Neutrophil (primary cell): ENCODE results near the gene TMEFF1.

Source experiments
- H3K27ac ChIP-seq: fragments of 200-600 bp; sonication (generic); 2 replicates; pipeline ENCODE4 v1.5.1; 2016; ENCODE audit warnings: mild to moderate bottlenecking, moderate library complexity
- H3K27me3 ChIP-seq: fragments of 200-600 bp; sonication (generic); 2 replicates; pipeline ENCODE4 v1.6.0; 2016; ENCODE audit warnings: mild to moderate bottlenecking
- H3K36me3 ChIP-seq: fragments of 200-600 bp; sonication (generic); 2 replicates; pipeline ENCODE4 v1.5.1; 2017
- H3K4me1 ChIP-seq, 2 experiments: fragments of 200-600 bp in 1 of 2; sonication (generic) in 1 of 2; 1 replicate in 1 of 2; 2 replicates in 1 of 2; pipeline versions ENCODE4 v1.5.1 to v1.6.1; 2013 to 2016; ENCODE audit warnings: low read depth in 1 of 2, low read length in 1 of 2, mild to moderate bottlenecking in 1 of 2, moderate library complexity in 1 of 2; ENCODE audit not compliant: control insufficient read depth in 1 of 2, insufficient read depth in 1 of 2
- H3K4me3 ChIP-seq, 2 experiments: fragments of 200-600 bp in 1 of 2; sonication (generic) in 1 of 2; 1 replicate in 1 of 2; 2 replicates in 1 of 2; pipeline ENCODE4 v1.5.1; 2013 to 2016; ENCODE audit warnings: low read depth in 1 of 2, low read length in 1 of 2, mild to moderate bottlenecking in 1 of 2, moderate library complexity in 1 of 2
- H3K9me3 ChIP-seq: fragments of 200-600 bp; sonication (generic); 2 replicates; pipeline ENCODE4 v1.5.1; 2016
- TF ChIP-seq, protein P1 (sequence below): fragments of 200-600 bp; sonication (generic); IDR thresholded peaks from 2 replicates; pipeline ENCODE4 v1.5.1; 2016; ENCODE audit warnings: antibody characterized with exemption

TMEFF1 gene

DNA sequence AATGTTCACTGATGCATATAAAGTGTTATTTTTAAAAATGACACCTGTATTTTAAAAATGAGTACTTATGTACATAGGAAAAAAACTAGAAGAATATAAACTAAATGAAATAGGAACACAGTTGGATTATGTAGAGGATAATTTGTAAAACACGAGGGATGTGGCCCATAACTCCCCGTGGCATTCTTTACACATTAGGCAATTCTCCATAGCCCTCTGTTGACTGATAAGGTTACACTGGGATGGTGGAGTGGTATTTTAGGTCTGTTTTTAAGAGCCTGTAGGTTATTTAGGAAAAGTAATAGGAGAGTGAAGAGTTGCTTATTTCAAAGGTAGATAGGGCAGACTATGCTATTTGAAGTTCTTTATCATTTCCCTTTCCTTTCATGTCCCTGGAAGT lies 106.7 kb downstream of the TMEFF1 start:
- no peaks in the 10 kb centered on the region for H3K36me3 ChIP-seq
- no peaks in the 10 kb centered on the region for H3K9me3 ChIP-seq
- H3K4me3 ChIP-seq, result no peak overlapping the region
- H3K27me3 ChIP-seq, result no peaks in the 10 kb centered on the region
- no peak overlapping the region for H3K27ac ChIP-seq
- H3K4me1 ChIP-seq, result no peaks in the 10 kb centered on the region
- TF ChIP-seq, protein P1, sequence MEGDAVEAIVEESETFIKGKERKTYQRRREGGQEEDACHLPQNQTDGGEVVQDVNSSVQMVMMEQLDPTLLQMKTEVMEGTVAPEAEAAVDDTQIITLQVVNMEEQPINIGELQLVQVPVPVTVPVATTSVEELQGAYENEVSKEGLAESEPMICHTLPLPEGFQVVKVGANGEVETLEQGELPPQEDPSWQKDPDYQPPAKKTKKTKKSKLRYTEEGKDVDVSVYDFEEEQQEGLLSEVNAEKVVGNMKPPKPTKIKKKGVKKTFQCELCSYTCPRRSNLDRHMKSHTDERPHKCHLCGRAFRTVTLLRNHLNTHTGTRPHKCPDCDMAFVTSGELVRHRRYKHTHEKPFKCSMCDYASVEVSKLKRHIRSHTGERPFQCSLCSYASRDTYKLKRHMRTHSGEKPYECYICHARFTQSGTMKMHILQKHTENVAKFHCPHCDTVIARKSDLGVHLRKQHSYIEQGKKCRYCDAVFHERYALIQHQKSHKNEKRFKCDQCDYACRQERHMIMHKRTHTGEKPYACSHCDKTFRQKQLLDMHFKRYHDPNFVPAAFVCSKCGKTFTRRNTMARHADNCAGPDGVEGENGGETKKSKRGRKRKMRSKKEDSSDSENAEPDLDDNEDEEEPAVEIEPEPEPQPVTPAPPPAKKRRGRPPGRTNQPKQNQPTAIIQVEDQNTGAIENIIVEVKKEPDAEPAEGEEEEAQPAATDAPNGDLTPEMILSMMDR, result no peak

DNA sequence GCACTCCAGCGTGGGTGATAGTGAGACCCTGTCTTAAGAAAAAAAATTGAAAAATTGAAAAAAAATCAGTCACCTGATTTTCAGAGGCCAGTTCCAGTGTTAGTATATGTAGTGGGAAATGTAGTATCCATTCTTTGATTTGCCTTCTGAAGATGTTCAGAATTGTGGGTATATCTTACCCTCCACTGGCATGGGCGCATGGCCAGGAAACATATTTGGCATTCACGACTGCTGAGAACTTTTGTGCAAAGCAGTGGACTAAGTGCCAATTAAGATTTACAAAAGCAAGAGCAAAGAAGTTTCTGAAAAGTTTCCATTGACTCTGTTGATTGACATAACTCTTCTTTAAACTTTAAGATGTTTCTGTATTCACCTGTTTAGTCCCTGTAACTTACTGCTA lies 107.3 kb downstream of the TMEFF1 start:
- H3K27me3 ChIP-seq, result no peaks in the 10 kb centered on the region
- no peaks in the 10 kb centered on the region for H3K4me1 ChIP-seq
- H3K4me3 ChIP-seq, result no peak overlapping the region
- TF ChIP-seq, protein P1, result no peak
- no peaks in the 10 kb centered on the region for H3K36me3 ChIP-seq
- H3K27ac ChIP-seq, result no peak overlapping the region
- no peaks in the 10 kb centered on the region for H3K9me3 ChIP-seq

DNA sequence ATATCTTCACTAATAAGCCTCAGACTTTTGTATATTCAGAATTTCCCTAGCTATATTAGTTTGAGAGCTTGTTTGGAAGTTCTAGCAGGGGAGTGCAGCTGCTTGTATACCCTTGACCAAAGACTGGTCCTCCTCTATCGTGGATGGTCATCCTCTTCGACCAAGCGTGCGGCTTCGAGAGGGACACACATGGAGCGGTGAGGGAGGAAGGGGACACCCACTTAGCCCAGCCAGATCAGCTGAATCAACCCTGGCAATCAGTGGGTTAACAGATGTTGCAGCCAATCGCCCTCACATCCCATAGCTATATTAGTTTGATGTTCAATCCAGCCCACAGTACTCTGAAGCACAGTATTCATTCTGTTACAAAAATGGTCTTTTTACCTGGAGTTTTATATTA lies 108.1 kb downstream of the TMEFF1 start:
- TF ChIP-seq, protein P1, result no peak
- Histone ChIP-seq H3K27me3 (no peaks in the 10 kb centered on the region), H3K36me3 (no peaks in the 10 kb centered on the region), H3K27ac (no peak overlapping the region), H3K9me3 (no peaks in the 10 kb centered on the region), H3K4me3 (no peak overlapping the region), H3K4me1 (no peaks in the 10 kb centered on the region)

DNA sequence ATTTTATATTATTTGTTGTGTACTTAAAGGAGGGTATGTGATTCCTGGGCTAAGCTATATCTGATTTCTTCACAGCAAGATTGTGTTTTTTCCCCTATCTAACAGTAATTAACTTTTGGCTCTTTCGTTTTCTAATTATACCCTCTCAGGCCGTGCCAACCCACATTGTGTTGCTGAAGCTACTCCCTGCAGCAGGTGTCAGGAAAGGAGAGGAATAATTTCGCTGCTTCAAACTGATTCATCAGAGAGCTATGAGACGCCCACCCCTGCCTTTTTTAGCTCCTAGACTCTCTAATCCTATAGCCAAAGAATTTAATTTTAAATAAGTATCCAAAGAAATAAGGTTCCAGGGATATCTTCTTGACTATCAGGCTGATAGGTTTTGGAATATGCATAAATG lies 108.7 kb downstream of the TMEFF1 start:
- Histone ChIP-seq H3K4me1 (no peaks in the 10 kb centered on the region), H3K4me3 (no peak overlapping the region), H3K27ac (no peak overlapping the region), H3K27me3 (no peaks in the 10 kb centered on the region), H3K9me3 (no peaks in the 10 kb centered on the region), H3K36me3 (no peaks in the 10 kb centered on the region)
- TF ChIP-seq, protein P1, result no peak

DNA sequence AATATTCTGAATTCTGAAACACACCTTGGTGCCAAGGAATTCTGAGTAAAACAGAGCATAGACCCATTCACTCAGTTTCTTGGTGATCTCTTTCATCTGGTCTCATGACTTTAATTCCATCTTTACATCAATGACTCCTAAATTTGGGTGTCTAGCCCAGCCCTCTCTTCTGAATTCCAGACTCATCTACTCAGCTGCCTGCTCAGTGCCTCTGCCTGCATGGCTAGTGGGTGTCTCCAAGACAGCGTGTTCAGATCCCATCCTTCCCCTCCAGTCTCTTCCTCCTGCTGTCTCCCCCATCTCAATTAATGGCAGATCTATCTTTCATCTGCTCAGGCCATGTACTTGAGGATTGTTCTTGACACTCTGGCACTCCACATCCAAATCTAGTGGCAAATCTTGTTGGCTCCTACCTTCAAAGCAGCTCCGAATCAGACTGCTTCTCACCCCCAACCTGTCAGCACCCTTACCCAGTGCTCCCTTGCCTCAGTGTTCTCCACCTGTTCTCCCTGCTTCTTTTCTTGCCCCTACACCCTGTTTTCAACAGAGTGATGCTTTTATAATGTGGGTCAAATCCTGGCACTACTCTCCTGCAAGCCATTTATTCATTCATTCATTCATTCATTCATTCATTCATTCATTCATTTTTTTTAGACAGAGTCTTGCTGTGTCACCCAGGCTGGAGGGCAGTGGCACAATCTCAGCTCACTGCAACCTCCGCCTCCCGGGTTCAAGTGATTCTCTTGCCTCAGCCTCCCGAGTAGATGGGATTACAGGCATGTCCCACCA lies 110.3 kb downstream of the TMEFF1 start:
- Histone ChIP-seq H3K4me3 (no peak overlapping the region), H3K9me3 (no peaks in the 10 kb centered on the region), H3K27ac (no peak overlapping the region), H3K36me3 (no peaks in the 10 kb centered on the region), H3K4me1 (no peaks in the 10 kb centered on the region), H3K27me3 (no peaks in the 10 kb centered on the region)
- TF ChIP-seq, protein P1, result no peak
